Gastroesophageal sphincter (tissue), 4 donors: Measurements from ENCODE around the gene WASF3. TPM values are rescaled to one million over a fixed set of nuclear protein-coding genes. Genes with fewer than 3 reads are reported as not detected.

ENCODE experiments used
- ATAC-seq: fragments of 150-250 bp; one replicate; pipeline ENCODE4 v1.9.1; 2016; ENCODE audit warnings: mild to moderate bottlenecking, moderate library complexity
- H3K27ac ChIP-seq, 4 donors: fragments of 200-600 bp; sonication (generic) in 3 of 4; 1 replicate in 3 of 4; 2 replicates in 1 of 4; pipeline ENCODE4 v1.5.1; 2016 to 2019
- H3K27me3 ChIP-seq: fragments of 200-600 bp; sonication (generic); one replicate; pipeline ENCODE4 v1.5.1; 2019
- H3K36me3 ChIP-seq, 2 donors: fragments of 200-600 bp; sonication (generic); one replicate each; pipeline ENCODE4 v1.5.1; 2019; ENCODE audit warnings: control low read depth in 1 of 2
- H3K4me1 ChIP-seq, 3 donors: fragments of 200-600 bp; sonication (generic); 1 replicate in 2 of 3; 2 replicates in 1 of 3; pipeline ENCODE4 v1.5.1; 2016 to 2019; ENCODE audit warnings: control low read depth in 2 of 3
- H3K4me3 ChIP-seq, 2 donors: fragments of 200-600 bp; sonication (generic); one replicate each; pipeline ENCODE4 v1.5.1; 2019; ENCODE audit warnings: mild to moderate bottlenecking in 1 of 2, moderate library complexity in 1 of 2
- H3K9me3 ChIP-seq, 3 donors: fragments of 200-600 bp; sonication (generic); one replicate each; pipeline ENCODE4 v1.5.1; 2017 to 2019; ENCODE audit warnings: control low read depth in 2 of 3
- CTCF ChIP-seq, 4 experiments: fragments of 200-600 bp in 2 of 4; fragments of 450-650 bp in 2 of 4; sonication (generic) in 1 of 4; IDR thresholded peaks; one replicate each; pipeline ENCODE4 v1.5.1; 2017 to 2019; ENCODE audit warnings: antibody characterized with exemption in 4 of 4, mild to moderate bottlenecking in 2 of 4, moderate library complexity in 2 of 4
- EP300 ChIP-seq: sonication (generic); formaldehyde crosslinking; IDR thresholded peaks from one replicate; pipeline ENCODE4 v1.6.1; 2017; ENCODE audit warnings: antibody characterized with exemption, mild to moderate bottlenecking
- POLR2A ChIP-seq, 2 donors: fragments of 450-650 bp; IDR thresholded peaks; one replicate each; pipeline ENCODE4 v1.6.1; 2017; ENCODE audit warnings: antibody characterized with exemption in 2 of 2, mild to moderate bottlenecking in 2 of 2, moderate library complexity in 1 of 2
- POLR2AphosphoS5 ChIP-seq: sonication (generic); formaldehyde crosslinking; IDR thresholded peaks from one replicate; pipeline ENCODE4 v1.6.1; 2017; ENCODE audit warnings: antibody characterized with exemption
- WGBS, 2 donors: methylation state at CpG; one replicate each; pipeline ENCODE4 v1.1.5; 2018; ENCODE audit warnings: low coverage in 1 of 2; 5-methylcytosine and 5-hydroxymethylcytosine counted together
- total RNA-seq, 4 donors: library from RNA; depleted of rRNA; stranded (reverse); fragments of >200 nt; gene quantifications; one replicate each; pipeline ENCODE4 v1.1.0, GENCODE V29; 2016

The WASF3 gene
- total RNA-seq, 4 donors from 2014 or later = 13.7 to 19.0 (median 18.7) TPM

GRCh38 chr13:26517936-26518335 is 39.5 kb upstream of the WASF3 start:
- TF ChIP-seq POLR2AphosphoS5 (no peak), CTCF (IDR thresholded peaks at IDR 0.05) (no peak), EP300 (no peak), POLR2A (IDR thresholded peaks at IDR 0.05) (no peak)
- Histone ChIP-seq H3K4me1 (no peaks in the 10 kb centered on the region), H3K9me3 (no peaks in the 10 kb centered on the region), H3K36me3 (no peaks in the 10 kb centered on the region), H3K27ac (no peak overlapping the region), H3K27me3 (peaks cover 23% of the 10 kb centered on the region), H3K4me3 (no peak overlapping the region)
- WGBS, 2 donors = 81 to 84% methylated on average over 2 of the region's 2 CpGs
- no peak for ATAC-seq

- 7 to 12% methylated on average over 5 of the region's 5 CpGs for WGBS, 2 donors
- H3K27ac ChIP-seq = no peak overlapping the region
- no peak overlapping the region for H3K4me3 ChIP-seq
- no peak for TF ChIP-seq EP300
- TF ChIP-seq POLR2AphosphoS5 = no peak
- no peak for TF ChIP-seq POLR2A (IDR thresholded peaks at IDR 0.05)
- TF ChIP-seq CTCF (IDR thresholded peaks at IDR 0.05) = no peak
- peaks cover 21% of the 10 kb centered on the region for H3K27me3 ChIP-seq
- no peak for ATAC-seq
- H3K9me3 ChIP-seq = no peaks in the 10 kb centered on the region
- H3K4me1 ChIP-seq = no peaks in the 10 kb centered on the region
- no peaks in the 10 kb centered on the region for H3K36me3 ChIP-seq
These were observed 39.0 kb upstream of the WASF3 start for GRCh38 chr13:26518451-26518959.

- H3K4me1 ChIP-seq = no peaks in the 10 kb centered on the region
- ATAC-seq = no peak
These were observed 34.9 kb upstream of the WASF3 start for GRCh38 chr13:26522571-26522970.

GRCh38 chr13:26523007-26523406 is 34.5 kb upstream of the WASF3 start:
- no peaks in the 10 kb centered on the region for H3K9me3 ChIP-seq
- peaks cover 21% of the 10 kb centered on the region for H3K27me3 ChIP-seq
- no peaks in the 10 kb centered on the region for H3K36me3 ChIP-seq
- no peak overlapping the region for H3K27ac ChIP-seq
- ATAC-seq = no peak
- no peaks in the 10 kb centered on the region for H3K4me1 ChIP-seq
- TF ChIP-seq EP300 (no peak), POLR2A (IDR thresholded peaks at IDR 0.05) (no peak), CTCF (IDR thresholded peaks at IDR 0.05) (no peak), POLR2AphosphoS5 (no peak)
- 82 to 89% methylated on average over 5 to 6 of the region's 6 CpGs for WGBS, 2 donors
- no peak overlapping the region for H3K4me3 ChIP-seq

More at GRCh38 chr13:26522571-26522970, 34.9 kb upstream of the WASF3 start:
- Histone ChIP-seq H3K27me3 (peaks cover 21% of the 10 kb centered on the region), H3K27ac (no peak overlapping the region), H3K9me3 (no peaks in the 10 kb centered on the region), H3K36me3 (no peaks in the 10 kb centered on the region), H3K4me3 (no peak overlapping the region)
- no peak for TF ChIP-seq POLR2AphosphoS5
- no peak for TF ChIP-seq POLR2A (IDR thresholded peaks at IDR 0.05)
- TF ChIP-seq EP300 = no peak
- no peak for TF ChIP-seq CTCF (IDR thresholded peaks at IDR 0.05)
- 80% methylated on average over 5 of the region's 5 CpGs; no CpG with 5 or more reads in 1 of the 2 donors for WGBS, 2 donors

GRCh38 chr13:26525528-26525927 is 32.0 kb upstream of the WASF3 start:
- no peak overlapping the region for H3K4me3 ChIP-seq
- H3K9me3 ChIP-seq = no peaks in the 10 kb centered on the region
- peaks cover 9% of the 10 kb centered on the region for H3K27me3 ChIP-seq
- no peak for TF ChIP-seq POLR2AphosphoS5
- no peak for TF ChIP-seq CTCF (IDR thresholded peaks at IDR 0.05)
- TF ChIP-seq POLR2A (IDR thresholded peaks at IDR 0.05) = no peak
- TF ChIP-seq EP300 = no peak
- H3K36me3 ChIP-seq = no peaks in the 10 kb centered on the region
- no peak overlapping the region for H3K27ac ChIP-seq
- H3K4me1 ChIP-seq = no peaks in the 10 kb centered on the region
- ATAC-seq = no peak
